ENCODE measurements around the gene EYA2. TPM values are rescaled to one million over a fixed set of nuclear protein-coding genes. Genes with fewer than 3 reads are reported as not detected.
"Not testable (repeated sequence)": the region's sequence is repeated elsewhere in the genome, so short reads cannot be mapped to it uniquely, and the experiment has no call there.

Gene EYA2
- total RNA-seq, 1 donor from 2014 or later: 15.3 TPM

GRCh38 chr20:47204850-47205122 lies 310.1 kb downstream of the EYA2 start:
- not testable (repeated sequence) for DNase-seq (ENCODE audit: low spot score)

GRCh38 chr20:47205577-47206123 lies 311.0 kb downstream of the EYA2 start:
- DNase-seq (ENCODE audit: low spot score): no peak

- not testable (repeated sequence) for DNase-seq (ENCODE audit: low spot score)
Observed at GRCh38 chr20:47206552-47206951, 311.9 kb downstream of the EYA2 start.

GRCh38 chr20:47206962-47207641 lies 312.5 kb downstream of the EYA2 start:
- DNase-seq (ENCODE audit: low spot score): no peak

- DNase-seq (ENCODE audit: low spot score): no peak
Observed at GRCh38 chr20:47208534-47209174, 314.0 kb downstream of the EYA2 start.

- no peak for DNase-seq (ENCODE audit: low spot score)
Observed at GRCh38 chr20:47209982-47210381, 315.3 kb downstream of the EYA2 start.

GRCh38 chr20:47210470-47210869 lies 315.8 kb downstream of the EYA2 start:
- DNase-seq (ENCODE audit: low spot score): no peak

GRCh38 chr20:47211036-47211435 lies 316.4 kb downstream of the EYA2 start:
- no peak for DNase-seq (ENCODE audit: low spot score)

- no peak for DNase-seq (ENCODE audit: low spot score)
Observed at GRCh38 chr20:47212606-47213207, 318.1 kb downstream of the EYA2 start.

- no peak for DNase-seq (ENCODE audit: low spot score)
Observed at GRCh38 chr20:47213966-47214365, 319.3 kb downstream of the EYA2 start.

GRCh38 chr20:47215653-47216397 lies 321.2 kb downstream of the EYA2 start:
- DNase-seq (ENCODE audit: low spot score): no peak

GRCh38 chr20:47216819-47217410 lies 322.3 kb downstream of the EYA2 start:
- no peak for DNase-seq (ENCODE audit: low spot score)

GRCh38 chr20:47217482-47218446 lies 323.1 kb downstream of the EYA2 start:
- no peak for DNase-seq (ENCODE audit: low spot score)

GRCh38 chr20:47220161-47220582 lies 325.5 kb downstream of the EYA2 start:
- DNase-seq (ENCODE audit: low spot score): no peak

- no peak for DNase-seq (ENCODE audit: low spot score)
Observed at GRCh38 chr20:47221036-47221625, 326.5 kb downstream of the EYA2 start.

- no peak for DNase-seq (ENCODE audit: low spot score)
Observed at GRCh38 chr20:47222468-47223119, 328.0 kb downstream of the EYA2 start.

- no peak for DNase-seq (ENCODE audit: low spot score)
Observed at GRCh38 chr20:47223896-47224295, 329.3 kb downstream of the EYA2 start.

- no peak for DNase-seq (ENCODE audit: low spot score)
Observed at GRCh38 chr20:47224300-47224791, 329.7 kb downstream of the EYA2 start.

GRCh38 chr20:47224857-47225256 lies 330.2 kb downstream of the EYA2 start:
- DNase-seq (ENCODE audit: low spot score): no peak

GRCh38 chr20:47225458-47225857 lies 330.8 kb downstream of the EYA2 start:
- DNase-seq (ENCODE audit: low spot score): no peak
